HG02763 (cell line): ENCODE data around the gene DEPDC4.

Source experiments
- ATAC-seq: cut with Tn5 transposase; IDR thresholded peaks from one replicate; pipeline ENCODE4 v1.9.1; 2021; ENCODE audit warnings: mild to moderate bottlenecking, moderate library complexity; ENCODE audit not compliant: unreplicated experiment

DEPDC4 gene

GRCh38 chr12:100215209-100215608 lies 51.7 kb downstream of the DEPDC4 start:
- no peak for ATAC-seq

- no peak for ATAC-seq
These were observed 52.4 kb downstream of the DEPDC4 start for GRCh38 chr12:100214518-100214917.

GRCh38 chr12:100213016-100213891 lies 53.6 kb downstream of the DEPDC4 start:
- no peak for ATAC-seq

GRCh38 chr12:100211698-100212097 lies 55.2 kb downstream of the DEPDC4 start:
- ATAC-seq = no peak

- no peak for ATAC-seq
These were observed 58.0 kb downstream of the DEPDC4 start for GRCh38 chr12:100208834-100209233.

GRCh38 chr12:100207311-100207710 lies 59.6 kb downstream of the DEPDC4 start:
- no peak for ATAC-seq

GRCh38 chr12:100201604-100202423 lies 65.1 kb downstream of the DEPDC4 start:
- ATAC-seq = no peak

- ATAC-seq = peak; percentile 94
These were observed 66.3 kb downstream of the DEPDC4 start, which contains the start of gene ACTR6 for GRCh38 chr12:100200463-100201181. ACTR6 (plus strand) TSS chr12:100200815; CDS start chr12:100200852, 37 bp downstream.

- ATAC-seq = peak; percentile 77
These were observed 67.3 kb downstream of the DEPDC4 start for GRCh38 chr12:100199347-100200149.

GRCh38 chr12:100199023-100199346 lies 67.9 kb downstream of the DEPDC4 start:
- ATAC-seq = no peak

- ATAC-seq = no peak
These were observed 69.4 kb downstream of the DEPDC4 start for GRCh38 chr12:100197486-100197885.

GRCh38 chr12:100193085-100193484 lies 73.8 kb downstream of the DEPDC4 start:
- ATAC-seq = no peak
